ENCODE results near the gene COL25A1. TPM values are rescaled to one million over a fixed set of nuclear protein-coding genes. Genes with fewer than 3 reads are reported as not detected.
"Not testable (repeated sequence)": the region's sequence is repeated elsewhere in the genome, so short reads cannot be mapped to it uniquely, and the experiment has no call there.

COL25A1 gene
- total RNA-seq, 1 donor from 2014 or later = 1.3 TPM

GRCh38 chr4:109113521-109113920 lies 188.9 kb downstream of the COL25A1 start:
- Mint-ChIP-seq H3K27me3 (ENCODE audit: unreplicated experiment) (peaks cover 4% of the 10 kb centered on the region), H3K4me3 (ENCODE audit: unreplicated experiment) (no peak overlapping the region)
- TF ChIP-seq, protein P1, sequence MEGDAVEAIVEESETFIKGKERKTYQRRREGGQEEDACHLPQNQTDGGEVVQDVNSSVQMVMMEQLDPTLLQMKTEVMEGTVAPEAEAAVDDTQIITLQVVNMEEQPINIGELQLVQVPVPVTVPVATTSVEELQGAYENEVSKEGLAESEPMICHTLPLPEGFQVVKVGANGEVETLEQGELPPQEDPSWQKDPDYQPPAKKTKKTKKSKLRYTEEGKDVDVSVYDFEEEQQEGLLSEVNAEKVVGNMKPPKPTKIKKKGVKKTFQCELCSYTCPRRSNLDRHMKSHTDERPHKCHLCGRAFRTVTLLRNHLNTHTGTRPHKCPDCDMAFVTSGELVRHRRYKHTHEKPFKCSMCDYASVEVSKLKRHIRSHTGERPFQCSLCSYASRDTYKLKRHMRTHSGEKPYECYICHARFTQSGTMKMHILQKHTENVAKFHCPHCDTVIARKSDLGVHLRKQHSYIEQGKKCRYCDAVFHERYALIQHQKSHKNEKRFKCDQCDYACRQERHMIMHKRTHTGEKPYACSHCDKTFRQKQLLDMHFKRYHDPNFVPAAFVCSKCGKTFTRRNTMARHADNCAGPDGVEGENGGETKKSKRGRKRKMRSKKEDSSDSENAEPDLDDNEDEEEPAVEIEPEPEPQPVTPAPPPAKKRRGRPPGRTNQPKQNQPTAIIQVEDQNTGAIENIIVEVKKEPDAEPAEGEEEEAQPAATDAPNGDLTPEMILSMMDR (IDR thresholded peaks at IDR 0.05) = no peak

GRCh38 chr4:109111031-109111430 lies 191.4 kb downstream of the COL25A1 start:
- H3K4me1 Mint-ChIP-seq (ENCODE audit: unreplicated experiment) = no peaks in the 10 kb centered on the region
- H3K36me3 Mint-ChIP-seq (ENCODE audit: unreplicated experiment) = no peaks in the 10 kb centered on the region
- no peak overlapping the region for H3K4me3 Mint-ChIP-seq (ENCODE audit: unreplicated experiment)
- no peak for DNase-seq (ENCODE audit: extremely low spot score, unreplicated experiment)
- H3K27ac Mint-ChIP-seq (ENCODE audit: unreplicated experiment) = no peak overlapping the region
- H3K27me3 Mint-ChIP-seq (ENCODE audit: unreplicated experiment) = no peaks in the 10 kb centered on the region
- TF ChIP-seq, protein P1 (IDR thresholded peaks at IDR 0.05) = no peak
- no peaks in the 10 kb centered on the region for H3K9me3 Mint-ChIP-seq (ENCODE audit: unreplicated experiment)

More at GRCh38 chr4:109113521-109113920, 188.9 kb downstream of the COL25A1 start:
- Mint-ChIP-seq H3K27ac (ENCODE audit: unreplicated experiment) (no peak overlapping the region), H3K36me3 (ENCODE audit: unreplicated experiment) (no peaks in the 10 kb centered on the region), H3K9me3 (ENCODE audit: unreplicated experiment) (no peaks in the 10 kb centered on the region), H3K4me1 (ENCODE audit: unreplicated experiment) (no peaks in the 10 kb centered on the region)
- no peak for DNase-seq (ENCODE audit: extremely low spot score, unreplicated experiment)

DNA sequence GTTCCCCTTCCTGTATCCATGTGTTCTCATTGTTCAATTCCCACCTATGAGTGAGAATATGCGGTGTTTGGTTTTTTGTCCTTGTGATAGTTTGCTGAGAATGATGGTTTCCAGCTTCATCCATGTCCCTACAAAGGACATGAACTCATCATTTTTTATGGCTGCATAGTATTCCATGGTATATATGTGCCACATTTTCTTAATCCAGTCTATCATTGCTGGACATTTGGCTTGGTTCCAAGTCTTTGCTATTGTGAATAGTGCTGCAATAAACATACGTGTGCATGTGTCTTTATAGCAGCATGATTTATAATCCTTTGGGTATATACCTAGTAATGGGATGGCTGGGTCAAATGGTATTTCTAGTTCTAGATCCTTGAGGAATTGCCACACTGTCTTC lies 194.2 kb downstream of the COL25A1 start:
- H3K4me1 Mint-ChIP-seq (ENCODE audit: unreplicated experiment); DNase-seq (ENCODE audit: extremely low spot score, unreplicated experiment); H3K27me3 Mint-ChIP-seq (ENCODE audit: unreplicated experiment); H3K4me3 Mint-ChIP-seq (ENCODE audit: unreplicated experiment); H3K27ac Mint-ChIP-seq (ENCODE audit: unreplicated experiment); H3K9me3 Mint-ChIP-seq (ENCODE audit: unreplicated experiment); H3K36me3 Mint-ChIP-seq (ENCODE audit: unreplicated experiment): not testable (repeated sequence)

DNA sequence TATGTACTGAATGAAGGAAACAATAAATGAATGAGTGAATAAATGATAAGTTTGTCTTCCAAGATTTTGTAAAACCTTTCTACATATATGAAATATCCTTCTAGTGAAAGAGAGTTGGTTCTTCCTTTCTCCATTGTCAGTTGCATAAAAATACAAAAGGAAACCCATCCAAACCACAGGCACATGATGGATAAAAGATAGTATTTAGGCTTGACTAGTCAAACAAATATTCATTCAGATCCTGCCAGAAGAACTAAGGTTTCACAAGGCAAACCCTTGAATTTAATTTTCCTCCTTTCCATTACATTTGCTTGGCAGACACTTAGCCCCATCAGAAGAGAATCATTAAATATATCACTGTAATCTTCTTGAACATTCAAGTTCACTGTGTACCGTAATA lies 208.4 kb downstream of the COL25A1 start:
- H3K27ac Mint-ChIP-seq (ENCODE audit: unreplicated experiment) = no peak overlapping the region
- no peaks in the 10 kb centered on the region for H3K36me3 Mint-ChIP-seq (ENCODE audit: unreplicated experiment)
- no peak overlapping the region for H3K4me3 Mint-ChIP-seq (ENCODE audit: unreplicated experiment)
- DNase-seq (ENCODE audit: extremely low spot score, unreplicated experiment) = no peak
- no peaks in the 10 kb centered on the region for H3K4me1 Mint-ChIP-seq (ENCODE audit: unreplicated experiment)
- TF ChIP-seq, protein P1 (IDR thresholded peaks at IDR 0.05) = no peak
- H3K9me3 Mint-ChIP-seq (ENCODE audit: unreplicated experiment) = no peaks in the 10 kb centered on the region
- H3K27me3 Mint-ChIP-seq (ENCODE audit: unreplicated experiment) = peaks cover 9% of the 10 kb centered on the region

DNA sequence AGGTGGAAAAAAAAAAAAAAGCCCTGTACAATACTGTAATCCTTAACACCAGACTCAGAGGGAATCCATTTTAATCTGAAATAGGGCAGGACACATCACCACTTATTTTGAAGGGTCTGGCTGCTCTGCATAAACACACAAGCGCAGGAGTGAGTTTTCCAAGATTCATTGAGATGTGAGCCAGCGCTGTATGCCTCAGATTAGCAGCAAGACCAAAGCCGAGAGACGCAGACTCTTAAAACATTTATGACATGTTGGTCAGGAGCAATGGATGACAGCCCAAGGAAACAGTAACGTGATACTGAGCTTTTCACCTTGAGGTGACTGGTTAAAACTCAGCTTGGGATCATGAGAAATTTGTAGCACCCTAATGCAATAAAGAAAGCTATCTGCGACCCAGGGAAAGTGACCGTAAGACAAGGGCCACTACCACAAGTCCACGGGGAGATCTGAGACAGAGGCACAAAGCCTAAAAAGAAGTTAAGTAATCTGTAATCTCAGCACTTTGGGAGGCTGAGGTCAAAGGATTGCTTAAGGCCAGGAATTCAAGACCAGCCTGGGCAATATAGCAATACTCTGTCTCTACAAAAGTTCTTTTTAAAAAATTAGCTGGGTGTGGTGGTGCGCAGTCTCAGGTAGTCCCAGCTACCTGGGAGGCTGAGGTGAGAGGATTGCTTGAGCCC lies 210.6 kb downstream of the COL25A1 start:
- no peaks in the 10 kb centered on the region for H3K9me3 Mint-ChIP-seq (ENCODE audit: unreplicated experiment)
- DNase-seq (ENCODE audit: extremely low spot score, unreplicated experiment) = no peak
- H3K27ac Mint-ChIP-seq (ENCODE audit: unreplicated experiment) = no peak overlapping the region
- no peaks in the 10 kb centered on the region for H3K4me1 Mint-ChIP-seq (ENCODE audit: unreplicated experiment)
- no peak overlapping the region for H3K4me3 Mint-ChIP-seq (ENCODE audit: unreplicated experiment)
- H3K36me3 Mint-ChIP-seq (ENCODE audit: unreplicated experiment) = no peaks in the 10 kb centered on the region
- H3K27me3 Mint-ChIP-seq (ENCODE audit: unreplicated experiment) = peaks cover 11% of the 10 kb centered on the region
- TF ChIP-seq, protein P1 (IDR thresholded peaks at IDR 0.05) = no peak
